Activated gamma-delta T cell treated with anti-CD3 and anti-CD28 coated beads, Interleukin-2, amount 50 U/mL, for 16 hours (primary cell): ENCODE data around the gene PLA2G2F.

Experiments
- DNase-seq: peaks from one replicate; pipeline ENCODE4 v3.0.0-alpha.2; 2020; ENCODE audit warnings: low read depth

Gene PLA2G2F

DNA sequence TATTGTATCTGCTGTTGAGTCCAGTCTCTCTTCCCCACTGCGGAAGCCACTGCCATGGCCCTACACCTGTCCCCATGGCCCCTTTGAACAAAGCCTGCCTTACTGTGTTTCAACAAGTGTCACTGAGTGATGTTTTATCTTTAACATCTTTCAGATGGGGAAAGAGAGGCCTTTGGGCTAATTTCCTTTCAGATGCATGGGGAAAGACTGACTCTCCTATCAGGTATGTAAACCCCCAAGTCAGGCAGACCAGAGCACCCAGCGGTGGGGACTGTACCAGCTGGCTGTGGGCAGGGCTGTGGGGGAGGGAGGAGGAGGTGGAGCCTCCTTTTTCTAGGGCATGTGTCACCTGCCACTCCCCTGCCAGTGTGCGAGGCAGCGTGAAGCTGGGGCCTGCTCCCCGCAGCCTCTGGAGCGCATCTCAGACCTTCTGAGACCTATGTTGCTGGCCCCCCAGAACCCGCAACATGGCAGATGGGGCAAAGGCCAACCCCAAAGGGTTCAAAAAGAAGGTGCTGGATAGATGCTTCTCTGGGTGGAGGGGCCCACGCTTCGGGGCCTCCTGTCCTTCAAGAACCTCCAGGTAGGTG is at the start of gene PLA2G2F:
Gene PLA2G2F (plus strand): TSS at position 363 of the 590 bp plus-strand sequence. CDS start 105 bp downstream, at position 468.
- no peak for DNase-seq

- no peak for DNase-seq
Observed at GRCh38 chr1:20089328-20090077, 49.6 kb upstream of the PLA2G2F start.

GRCh38 chr1:20090119-20090518 is 49.0 kb upstream of the PLA2G2F start:
- no peak for DNase-seq

DNA sequence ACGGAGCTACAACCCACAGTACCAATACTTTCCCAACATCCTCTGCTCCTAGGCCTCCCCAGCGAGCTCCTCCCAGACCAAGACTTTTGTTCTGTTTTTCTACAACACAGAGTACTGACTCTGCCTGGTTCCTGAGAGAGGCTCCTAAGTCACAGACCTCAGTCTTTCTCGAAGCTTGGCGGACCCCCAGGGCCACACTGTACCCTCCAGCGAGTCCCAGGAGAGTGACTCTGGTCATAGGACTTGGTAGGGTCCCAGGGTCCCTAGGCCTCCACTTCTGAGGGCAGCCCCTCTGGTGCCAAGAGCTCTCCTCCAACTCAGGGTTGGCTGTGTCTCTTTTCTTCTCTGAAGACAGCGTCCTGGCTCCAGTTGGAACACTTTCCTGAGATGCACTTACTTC is 48.5 kb upstream of the PLA2G2F start:
- DNase-seq: no peak

- DNase-seq: no peak
Observed at GRCh38 chr1:20093303-20093702, 45.8 kb upstream of the PLA2G2F start.

GRCh38 chr1:20093940-20094391 is 45.2 kb upstream of the PLA2G2F start:
- no peak for DNase-seq

GRCh38 chr1:20095564-20096434 is 43.3 kb upstream of the PLA2G2F start:
- DNase-seq: no peak

- DNase-seq: no peak
Observed at GRCh38 chr1:20096840-20097447, 42.2 kb upstream of the PLA2G2F start.

DNA sequence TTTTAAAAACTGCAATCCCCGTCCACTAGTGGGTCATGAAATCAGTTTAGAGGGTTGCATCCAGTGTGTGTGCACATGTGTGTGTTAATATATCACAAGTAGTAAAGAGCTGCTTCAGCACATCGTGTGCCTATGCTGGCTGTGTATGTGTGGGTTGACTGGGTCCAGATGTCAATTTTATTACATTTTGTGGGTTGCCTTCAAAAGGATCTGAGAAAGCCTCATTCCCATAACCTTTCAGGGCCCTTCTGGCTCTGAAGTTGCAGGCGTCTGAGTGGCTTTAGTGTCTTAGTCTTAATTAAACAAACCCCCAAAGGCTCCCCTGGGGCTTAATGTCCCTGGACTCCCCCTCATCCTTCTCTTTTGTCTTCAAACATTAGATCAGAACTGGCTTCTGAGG is 39.6 kb upstream of the PLA2G2F start:
- DNase-seq: no peak

GRCh38 chr1:20100632-20101355 is 38.3 kb upstream of the PLA2G2F start:
- no peak for DNase-seq

DNA sequence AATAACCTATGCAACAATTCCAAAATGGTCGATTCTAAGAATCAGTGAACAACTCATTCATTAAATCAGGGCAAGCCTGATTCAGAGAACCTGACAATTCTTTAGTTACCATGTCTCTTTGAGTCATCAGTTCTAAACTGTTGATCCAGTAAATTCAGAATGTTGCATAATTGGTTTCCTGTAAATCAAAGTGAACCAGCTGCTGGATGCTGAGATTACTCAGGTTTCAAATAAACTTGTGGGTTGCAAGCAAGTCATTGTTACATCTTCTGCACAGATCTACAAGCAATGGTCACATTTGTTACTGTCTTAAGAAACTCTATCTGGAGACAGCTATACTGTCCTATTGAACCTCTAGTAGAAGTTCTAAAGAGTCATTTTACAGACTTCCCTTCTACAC is 36.2 kb upstream of the PLA2G2F start:
- no peak for DNase-seq

- no peak for DNase-seq
Observed at GRCh38 chr1:20105856-20106255, 33.3 kb upstream of the PLA2G2F start.

DNA sequence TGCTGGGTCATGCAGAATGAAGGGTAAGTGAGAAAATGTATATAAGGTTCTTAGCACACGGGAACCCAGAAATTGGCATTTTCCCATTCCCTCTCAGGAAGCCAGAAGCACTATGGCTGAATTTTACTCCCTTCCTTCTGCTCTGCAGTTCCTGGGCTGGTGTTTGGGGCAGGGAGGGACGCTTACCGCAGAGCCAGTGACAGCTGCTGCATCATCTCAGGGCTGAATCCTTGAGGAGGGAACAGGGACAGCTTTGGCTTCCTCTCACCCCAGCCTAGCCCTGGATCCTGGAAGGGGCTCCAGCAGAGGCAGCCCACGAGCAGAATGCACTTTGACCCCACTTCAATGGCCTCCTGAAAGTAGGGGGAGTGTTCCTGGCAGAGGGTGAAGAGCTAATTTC is 31.8 kb upstream of the PLA2G2F start:
- DNase-seq: no peak

DNA sequence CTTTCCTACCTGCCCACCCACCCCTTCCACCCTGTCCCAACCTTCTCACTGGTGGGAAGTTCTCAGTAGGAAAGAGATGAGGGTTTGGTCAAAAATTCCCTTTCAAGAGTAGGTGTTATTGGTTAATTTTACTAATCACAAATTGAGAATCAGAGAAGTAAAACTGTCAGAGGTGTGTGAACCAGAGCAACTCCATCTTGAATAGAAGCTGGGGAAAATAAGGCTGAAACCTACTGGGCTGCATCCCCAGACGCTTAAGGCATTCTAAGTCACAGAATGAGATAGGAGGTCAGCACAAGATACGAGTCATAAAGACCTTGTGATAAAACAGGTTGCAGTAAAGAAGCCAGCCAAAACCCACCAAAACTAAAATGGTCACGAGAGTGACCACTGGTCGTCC is 31.3 kb upstream of the PLA2G2F start:
- DNase-seq: no peak

- no peak for DNase-seq
Observed at GRCh38 chr1:20108366-20109123, 30.6 kb upstream of the PLA2G2F start.

- no peak for DNase-seq
Observed at GRCh38 chr1:20109223-20109856, 29.8 kb upstream of the PLA2G2F start.

- no peak for DNase-seq
Observed at GRCh38 chr1:20110679-20111078, 28.4 kb upstream of the PLA2G2F start.

DNA sequence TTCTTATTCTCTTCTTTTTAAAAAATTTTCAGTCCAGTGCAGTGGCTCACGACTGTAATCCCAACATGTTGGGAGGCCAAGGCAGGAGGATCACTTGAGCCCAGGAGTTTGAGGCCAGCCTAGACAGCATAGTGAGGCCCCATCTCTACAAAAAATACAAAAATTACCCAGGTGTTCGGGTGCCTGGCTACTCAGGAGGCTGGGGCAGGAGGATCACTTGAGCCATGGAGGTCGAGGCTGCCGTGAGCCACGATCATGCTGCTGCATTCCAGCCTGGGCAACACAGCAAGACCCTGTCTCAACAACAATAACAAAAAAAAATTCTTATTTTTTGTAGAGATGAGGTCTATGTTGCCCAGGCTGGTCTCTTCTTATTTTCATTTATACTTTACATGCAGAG is 27.7 kb upstream of the PLA2G2F start:
- DNase-seq: no peak

- DNase-seq: no peak
Observed at GRCh38 chr1:20112279-20113000, 26.7 kb upstream of the PLA2G2F start.
